Amniotic epithelial cell (primary cell): Measurements from ENCODE around the gene CCNF.
A peak's percentile ranks its signal among the peaks of the same experiment; 100 is the strongest.

ENCODE experiments used
- DNase-seq: peaks from one replicate; pipeline ENCODE4 v3.0.0-alpha.2; 2010; ENCODE audit warnings: low read depth

Gene CCNF

DNA sequence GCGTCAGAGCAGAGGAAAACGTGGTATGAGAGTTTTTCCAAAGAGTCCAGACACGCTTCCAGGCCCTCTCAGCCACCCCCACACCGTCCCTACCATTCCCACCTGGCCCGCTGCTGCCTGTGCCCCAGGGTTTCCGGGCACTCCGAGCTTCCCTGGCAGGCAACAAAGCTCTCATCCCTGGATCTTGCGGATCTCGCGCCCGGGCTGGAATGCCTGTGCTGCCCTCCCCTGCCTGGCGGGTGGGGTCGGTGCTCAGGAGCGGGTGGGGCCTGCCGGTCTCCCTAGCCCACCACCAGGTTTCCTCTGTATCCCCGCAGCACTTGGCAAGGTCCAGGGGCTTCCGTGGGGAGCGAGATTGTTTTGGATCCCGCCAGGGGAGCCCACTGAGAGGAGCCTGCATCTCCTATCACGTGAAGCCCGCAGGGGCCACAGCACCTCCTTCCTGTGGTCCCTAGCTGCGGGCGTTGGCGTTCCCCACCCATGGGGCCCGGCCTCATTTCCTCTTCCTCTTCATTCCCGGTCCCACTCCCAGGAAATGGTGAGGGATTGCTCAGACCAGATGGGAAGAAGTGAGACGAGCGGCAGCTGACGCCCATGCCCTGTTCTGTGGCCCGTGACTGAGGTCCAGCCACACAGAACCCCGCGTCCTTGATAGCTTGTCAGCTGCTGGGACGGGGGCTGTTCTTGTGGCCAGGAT is 56.7 kb downstream of the CCNF start:
- no peak for DNase-seq

DNA sequence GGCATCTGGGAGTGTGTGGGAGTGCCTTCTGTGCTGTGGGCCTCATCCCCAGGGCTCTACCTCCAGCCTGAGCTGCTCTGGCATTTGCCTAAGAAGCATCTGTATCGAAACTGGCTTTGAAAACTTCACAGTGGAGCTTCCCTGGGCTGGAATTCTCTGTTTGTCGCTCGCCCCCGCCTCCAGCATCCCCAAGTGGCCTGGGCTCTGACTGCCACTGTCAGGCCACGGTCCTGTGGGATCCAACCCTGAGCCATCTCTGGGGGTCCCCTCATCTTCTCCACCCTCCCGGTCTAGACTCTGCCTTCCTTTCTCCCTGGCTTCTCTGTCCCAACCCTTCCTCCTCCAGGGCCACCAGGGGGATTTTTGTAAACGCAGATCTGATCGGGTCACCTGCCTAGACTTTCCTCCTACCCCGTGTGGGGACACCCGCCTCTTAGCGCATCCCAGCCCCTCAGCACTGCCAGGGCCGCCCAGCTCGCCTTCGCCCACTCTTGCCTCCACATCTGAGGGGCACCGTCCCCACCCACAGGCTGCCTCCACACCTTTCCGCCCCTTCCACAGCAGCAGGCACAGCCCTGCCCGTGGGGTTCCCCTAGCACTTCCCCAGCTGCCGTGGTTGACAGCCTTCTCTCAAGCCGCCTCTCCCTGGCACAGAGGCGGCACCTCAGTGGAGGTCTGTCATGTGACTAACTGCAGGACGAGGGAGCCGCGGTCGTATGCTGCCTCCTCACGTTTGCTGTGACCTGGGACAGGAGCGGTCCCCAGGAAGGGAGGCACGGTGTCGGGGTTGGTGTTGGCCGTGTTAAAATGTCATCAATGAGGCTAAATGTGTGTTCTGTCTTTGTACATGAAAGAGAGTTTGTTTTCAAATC is 57.6 kb downstream of the CCNF start:
- peak; percentile 34 for DNase-seq

DNA sequence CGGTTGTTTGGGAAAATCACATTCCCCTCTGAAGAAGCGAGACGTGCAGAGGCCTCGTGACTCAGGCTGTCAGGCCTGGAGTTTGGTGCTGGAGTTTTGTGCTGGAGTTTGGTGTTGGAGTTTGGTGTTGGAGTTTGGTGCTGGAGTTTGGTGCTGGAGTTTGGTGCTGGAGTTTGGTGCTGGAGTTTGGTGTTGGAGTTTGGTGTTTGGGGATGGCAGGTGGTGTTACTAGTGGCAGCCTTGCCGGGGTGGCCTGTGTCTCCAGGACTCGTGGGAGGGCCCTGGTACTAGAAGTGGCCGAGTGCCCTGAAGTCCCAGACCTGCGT is 58.2 kb downstream of the CCNF start:
- no peak for DNase-seq

GRCh38 chr16:2487903-2488531 is 58.8 kb downstream of the CCNF start:
- no peak for DNase-seq

GRCh38 chr16:2489581-2489980 is 60.3 kb downstream of the CCNF start:
- no peak for DNase-seq

- DNase-seq, result no peak
Measured at GRCh38 chr16:2490190-2491105, 61.2 kb downstream of the CCNF start.

DNA sequence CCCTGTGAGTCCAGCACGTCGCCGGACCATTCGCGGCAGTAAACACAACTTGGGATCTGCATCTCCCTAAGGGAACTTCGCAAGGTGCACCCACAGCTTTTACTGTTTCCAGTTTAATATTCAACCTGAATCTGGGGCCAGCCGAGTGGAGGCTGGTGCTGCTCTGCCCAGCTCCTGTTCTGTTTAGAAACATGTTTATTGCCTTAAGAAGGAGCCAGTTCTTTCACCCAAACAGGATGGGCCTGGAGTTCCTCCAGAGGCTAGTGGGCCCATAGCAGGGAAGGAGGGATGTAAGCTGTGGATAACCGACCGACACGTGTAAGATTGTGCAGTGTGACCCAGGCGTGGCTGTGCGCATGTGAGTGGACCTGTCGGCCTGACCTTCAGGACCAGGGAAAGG is 63.0 kb downstream of the CCNF start:
- DNase-seq, result no peak

GRCh38 chr16:2493605-2494004 is 64.4 kb downstream of the CCNF start:
- no peak for DNase-seq

GRCh38 chr16:2494616-2495015 is 65.4 kb downstream of the CCNF start:
- no peak for DNase-seq

- DNase-seq, result no peak
Measured at GRCh38 chr16:2495041-2495440, 65.8 kb downstream of the CCNF start.

DNA sequence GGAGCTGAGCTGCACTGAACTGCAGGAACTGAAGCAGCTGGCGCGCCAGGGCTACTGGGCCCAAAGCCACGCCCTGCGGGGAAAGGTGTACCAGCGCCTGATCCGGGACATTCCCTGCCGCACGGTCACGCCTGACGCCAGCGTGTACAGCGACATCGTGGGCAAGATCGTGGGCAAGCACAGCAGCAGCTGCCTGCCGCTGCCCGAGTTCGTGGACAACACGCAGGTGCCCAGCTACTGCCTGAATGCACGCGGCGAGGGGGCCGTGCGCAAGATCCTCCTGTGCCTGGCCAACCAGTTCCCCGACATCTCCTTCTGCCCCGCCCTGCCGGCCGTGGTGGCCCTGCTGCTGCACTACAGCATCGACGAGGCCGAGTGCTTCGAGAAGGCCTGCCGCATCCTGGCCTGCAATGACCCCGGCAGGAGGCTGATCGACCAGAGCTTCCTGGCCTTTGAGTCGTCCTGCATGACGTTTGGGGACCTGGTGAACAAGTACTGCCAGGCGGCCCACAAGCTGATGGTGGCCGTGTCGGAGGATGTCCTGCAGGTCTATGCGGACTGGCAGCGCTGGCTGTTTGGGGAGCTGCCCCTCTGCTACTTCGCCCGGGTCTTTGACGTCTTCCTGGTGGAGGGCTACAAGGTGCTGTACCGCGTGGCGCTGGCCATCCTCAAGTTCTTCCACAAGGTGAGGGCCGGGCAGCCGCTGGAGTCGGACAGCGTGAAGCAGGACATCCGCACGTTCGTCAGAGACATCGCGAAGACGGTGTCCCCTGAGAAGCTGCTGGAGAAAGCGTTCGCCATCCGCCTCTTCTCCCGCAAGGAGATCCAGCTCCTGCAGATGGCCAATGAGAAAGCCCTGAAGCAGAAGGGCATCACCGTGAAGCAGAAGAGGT is 67.2 kb downstream of the CCNF start:
- DNase-seq, result no peak

- no peak for DNase-seq
Measured at GRCh38 chr16:2497116-2497630, 67.9 kb downstream of the CCNF start.

DNA sequence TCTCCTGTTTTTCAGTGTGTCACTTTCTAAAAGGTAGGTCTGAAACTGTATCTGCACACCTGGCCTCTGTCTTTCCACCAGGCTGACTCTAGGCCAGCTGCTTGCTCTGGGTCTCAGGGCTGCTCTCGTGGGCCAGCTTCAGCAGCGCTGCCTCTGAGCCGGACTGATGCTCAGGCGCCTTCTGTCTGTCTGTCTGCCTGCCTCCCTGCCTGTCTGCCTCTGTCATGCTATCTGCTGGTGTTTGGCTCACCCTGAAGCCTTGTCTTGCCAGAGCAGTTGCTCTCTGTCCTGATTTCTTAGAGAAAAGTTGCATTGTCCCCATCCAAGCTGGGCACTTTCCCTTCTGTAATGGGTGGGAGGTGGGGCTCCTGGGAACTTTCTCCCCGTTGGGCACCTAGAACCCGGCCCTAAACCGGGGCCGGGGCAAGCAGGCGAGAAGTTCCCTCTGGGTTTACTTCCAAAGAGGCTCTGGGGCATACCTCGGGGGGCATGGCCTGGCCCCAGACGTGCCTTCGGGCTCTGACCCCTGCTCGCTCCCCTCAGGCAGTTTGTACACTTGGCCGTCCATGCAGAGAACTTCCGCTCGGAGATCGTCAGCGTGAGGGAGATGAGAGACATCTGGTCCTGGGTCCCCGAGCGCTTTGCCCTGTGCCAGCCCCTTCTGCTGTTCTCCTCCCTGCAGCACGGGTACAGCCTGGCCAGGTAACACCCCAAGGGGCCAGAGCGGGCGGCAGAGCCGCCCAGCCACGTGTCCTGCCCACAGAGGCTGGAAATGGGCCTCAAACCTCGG is 68.6 kb downstream of the CCNF start:
- DNase-seq, result no peak

DNA sequence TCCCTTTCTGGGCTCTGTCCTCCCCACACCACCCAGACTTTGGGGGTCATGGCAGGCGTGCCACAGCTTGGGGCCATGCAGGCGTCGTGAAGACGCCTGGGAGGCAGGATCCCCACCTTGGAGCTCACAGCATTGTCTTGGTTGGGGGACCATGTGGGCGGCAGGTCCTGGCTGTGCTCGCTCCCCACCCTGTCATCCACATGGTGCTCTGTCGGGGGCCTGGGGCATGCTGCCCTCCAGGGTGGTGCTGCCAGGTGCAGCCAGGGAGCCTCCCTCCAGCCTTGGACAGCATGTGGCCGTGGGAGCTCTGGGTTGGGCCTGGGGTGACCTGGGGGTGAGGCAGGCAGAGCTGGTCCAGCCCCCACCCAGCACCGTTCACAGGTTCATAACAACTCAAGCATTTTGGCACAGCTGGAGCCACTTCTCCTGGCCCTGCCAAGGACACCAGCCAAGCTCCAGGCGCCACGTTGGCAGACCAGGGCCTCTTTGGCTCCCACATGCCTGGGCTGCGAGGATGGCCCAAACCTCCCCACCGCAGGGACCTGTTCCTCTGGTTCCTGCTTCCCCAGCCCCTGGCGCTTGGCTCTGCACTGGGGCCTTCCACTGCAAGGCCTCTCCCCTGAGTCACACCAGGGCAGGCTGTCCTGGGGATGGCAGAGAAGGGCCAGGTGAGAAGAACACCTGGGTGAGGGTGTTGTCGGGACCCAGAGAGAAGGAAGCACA is 69.4 kb downstream of the CCNF start:
- no peak for DNase-seq

- no peak for DNase-seq
Measured at GRCh38 chr16:2499454-2499853, 70.2 kb downstream of the CCNF start.

GRCh38 chr16:2499890-2500429 is 70.7 kb downstream of the CCNF start:
- DNase-seq, result no peak

DNA sequence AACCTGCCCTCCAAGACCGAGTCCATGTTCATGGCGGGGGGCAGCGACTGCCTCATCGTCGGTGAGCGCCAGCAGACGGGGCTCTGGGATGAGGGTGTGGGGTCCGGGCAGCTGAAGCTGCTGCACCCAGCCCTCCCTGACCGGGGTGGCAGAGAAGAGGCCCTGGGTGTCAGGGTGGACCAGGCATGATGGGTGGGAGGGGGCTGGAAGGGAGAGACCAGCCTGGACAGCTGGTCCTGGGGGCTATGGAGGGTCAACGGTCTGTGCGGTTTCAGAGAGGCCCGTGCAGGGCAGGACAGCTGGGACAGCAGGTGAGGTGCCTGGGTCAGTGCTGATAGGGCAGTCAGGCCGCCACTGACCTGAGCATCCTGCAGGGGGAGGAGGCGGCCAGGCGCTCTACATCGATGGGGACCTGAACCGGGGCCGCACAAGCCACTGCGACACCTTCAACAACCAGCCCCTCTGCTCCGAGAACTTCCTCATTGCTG is 71.2 kb downstream of the CCNF start:
- no peak for DNase-seq

DNA sequence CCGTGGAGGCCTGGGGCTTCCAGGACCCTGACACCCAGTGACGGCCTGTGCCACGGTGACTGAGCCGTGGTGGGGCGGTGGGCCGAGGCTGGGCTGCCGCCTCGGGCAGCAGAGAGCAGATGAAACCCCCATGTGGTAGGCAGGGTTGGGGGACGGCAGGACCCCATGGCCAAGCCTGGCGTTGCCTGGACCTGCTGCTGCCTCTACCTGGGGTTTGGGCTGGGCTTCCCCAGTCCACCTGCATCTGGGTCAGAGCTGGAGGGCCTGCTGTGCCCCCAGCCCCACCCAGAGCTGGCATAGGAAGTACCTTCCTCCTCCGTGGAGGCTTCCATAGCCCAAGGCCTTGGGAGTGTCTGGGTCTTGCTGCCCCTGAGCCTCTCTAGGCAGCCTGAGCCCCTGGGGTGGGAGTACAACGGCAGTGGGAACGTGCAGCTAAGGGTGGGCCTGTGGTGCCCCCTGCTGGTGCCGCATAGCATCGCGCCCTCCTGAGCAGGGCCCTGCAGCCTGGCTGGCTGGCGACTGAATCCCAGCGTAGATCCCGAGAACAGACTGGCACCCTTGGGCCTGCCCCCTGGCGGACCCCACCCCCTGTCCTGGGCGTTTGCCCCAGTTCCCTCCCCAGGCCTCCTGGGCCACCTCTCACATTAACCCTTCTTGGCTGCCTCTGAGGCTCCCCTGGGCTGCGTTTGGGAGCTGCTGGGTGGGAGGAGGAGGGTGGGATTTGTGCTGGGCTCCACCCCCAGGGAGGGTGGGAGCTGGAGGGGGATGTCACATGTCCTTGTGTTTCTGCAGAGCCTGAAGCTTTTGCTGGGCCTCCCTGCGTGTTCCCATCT is 71.9 kb downstream of the CCNF start:
- DNase-seq, result peak; percentile 87
